NCI-H446 treated with DMSO at 0.1 percent for 48 hours (cell line): ENCODE data around the gene GJB4.
"Not testable (repeated sequence)": the region's sequence is repeated elsewhere in the genome, so short reads cannot be mapped to it uniquely, and the experiment has no call there.

Source experiments
- DNase-seq: peaks from one replicate; lab custom pipeline; 2025; lab: John Stamatoyannopoulos, UW

GJB4 gene

DNA sequence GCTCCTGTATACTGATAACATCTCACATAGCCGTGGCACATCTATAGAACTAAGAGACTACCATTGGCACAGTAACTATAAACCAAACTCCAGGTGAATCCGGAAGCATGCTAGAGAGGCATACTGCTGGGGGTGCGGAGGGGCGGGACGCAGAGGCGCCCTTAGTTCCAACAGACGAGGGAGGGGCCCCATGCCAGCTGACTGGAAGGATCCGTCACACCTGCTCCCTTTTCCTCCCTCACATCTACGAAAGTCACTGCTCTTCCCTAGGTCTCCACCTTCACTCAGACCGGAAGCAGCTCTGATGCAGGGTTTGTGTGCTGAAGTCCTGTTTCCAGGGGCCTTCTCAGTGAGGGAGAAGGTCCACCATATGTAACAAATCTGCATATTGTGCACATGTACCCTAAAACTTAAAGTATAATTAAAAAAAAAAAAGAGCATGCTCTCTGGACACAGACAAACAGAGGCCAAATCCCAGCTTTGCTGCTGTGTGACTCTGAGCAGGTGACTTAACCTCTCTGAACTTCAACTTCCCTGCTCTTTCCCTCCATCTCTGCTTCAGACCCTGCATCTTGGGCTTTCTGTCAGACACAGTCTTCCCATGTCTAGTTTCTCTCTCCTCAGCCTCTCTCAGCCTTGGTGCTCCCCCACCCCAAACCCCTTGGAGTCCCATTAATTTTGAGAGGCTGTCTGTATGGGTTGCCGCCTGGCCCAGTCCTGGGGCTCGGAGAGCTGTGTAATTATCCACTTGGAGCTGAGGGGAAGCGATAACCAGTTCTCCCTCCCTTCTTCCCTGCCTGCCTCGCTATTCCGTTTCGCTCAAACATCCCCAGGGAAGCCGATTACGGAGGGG lies 12.5 kb upstream of the GJB4 start:
- no peak for DNase-seq

DNA sequence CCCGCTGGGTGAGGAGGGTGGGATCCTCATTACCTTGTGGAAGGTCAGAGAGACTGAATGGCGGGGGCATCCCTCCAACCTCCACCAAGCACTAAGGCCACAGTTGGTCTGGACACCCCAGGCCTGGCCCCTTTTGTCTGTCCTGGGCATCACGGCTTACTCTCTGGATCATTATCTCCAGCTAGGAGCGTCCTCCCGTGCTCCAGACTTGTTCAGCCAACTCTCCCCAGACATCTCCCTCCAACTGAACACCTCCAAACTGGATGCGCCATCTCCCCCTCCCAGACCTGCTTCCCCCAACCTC lies 11.9 kb upstream of the GJB4 start:
- no peak for DNase-seq

DNA sequence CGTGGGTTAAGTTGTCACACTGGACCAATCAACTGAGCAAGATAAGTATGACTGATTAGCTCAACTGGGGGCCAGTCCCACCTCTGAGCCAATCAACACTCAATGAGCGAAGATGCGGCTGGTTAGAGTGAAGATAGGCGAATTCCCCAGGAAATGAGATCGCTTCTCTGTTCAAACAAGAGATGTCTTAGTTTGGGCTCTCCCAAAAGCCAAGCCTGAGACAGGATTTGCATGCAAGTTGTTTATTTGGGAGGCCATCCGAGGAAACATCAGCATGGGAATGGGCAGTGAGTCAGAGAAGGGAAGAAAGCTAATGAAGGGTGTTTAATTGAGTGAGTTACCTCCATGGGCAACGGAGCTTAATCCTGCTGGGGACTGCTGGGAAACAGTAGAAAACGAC lies 9.5 kb upstream of the GJB4 start:
- no peak for DNase-seq

DNA sequence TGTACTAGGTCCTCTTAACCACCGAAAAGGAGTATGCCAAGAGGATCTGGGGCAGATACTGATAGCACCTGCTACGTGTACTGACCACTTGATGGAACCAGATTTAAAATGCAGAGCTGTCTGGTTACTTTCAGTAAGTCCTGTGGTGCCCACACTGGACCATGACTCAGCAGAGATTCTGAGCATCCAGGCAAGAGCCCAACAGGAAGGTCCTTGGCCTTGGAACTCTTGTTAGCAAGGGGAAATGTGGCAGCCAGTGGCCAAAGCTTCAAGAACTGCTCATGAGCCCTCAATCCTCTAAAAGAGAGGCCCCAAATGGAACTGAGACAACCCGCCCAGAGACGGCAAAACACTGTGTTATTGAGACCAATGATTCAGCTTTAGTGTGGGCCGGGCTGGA lies 8.9 kb upstream of the GJB4 start:
- no peak for DNase-seq

DNA sequence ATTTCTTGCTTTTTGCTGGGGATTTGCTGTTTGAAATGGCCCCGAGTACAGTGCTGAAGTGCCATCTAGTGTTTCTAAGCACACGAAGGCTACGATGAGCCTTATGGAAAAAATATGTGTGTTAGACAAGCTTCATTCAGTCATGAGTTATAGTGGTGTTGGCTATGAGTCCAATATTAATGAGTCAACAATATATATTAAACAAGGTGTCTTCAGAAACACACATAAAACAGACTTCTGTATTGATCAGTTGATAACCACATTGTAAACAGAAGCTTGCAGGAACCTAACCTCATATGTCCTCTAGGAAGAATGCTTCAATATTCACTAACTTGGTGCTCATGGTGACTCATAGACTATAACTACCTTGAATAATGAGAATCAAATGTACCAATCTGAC lies 6.4 kb upstream of the GJB4 start:
- no peak for DNase-seq

DNA sequence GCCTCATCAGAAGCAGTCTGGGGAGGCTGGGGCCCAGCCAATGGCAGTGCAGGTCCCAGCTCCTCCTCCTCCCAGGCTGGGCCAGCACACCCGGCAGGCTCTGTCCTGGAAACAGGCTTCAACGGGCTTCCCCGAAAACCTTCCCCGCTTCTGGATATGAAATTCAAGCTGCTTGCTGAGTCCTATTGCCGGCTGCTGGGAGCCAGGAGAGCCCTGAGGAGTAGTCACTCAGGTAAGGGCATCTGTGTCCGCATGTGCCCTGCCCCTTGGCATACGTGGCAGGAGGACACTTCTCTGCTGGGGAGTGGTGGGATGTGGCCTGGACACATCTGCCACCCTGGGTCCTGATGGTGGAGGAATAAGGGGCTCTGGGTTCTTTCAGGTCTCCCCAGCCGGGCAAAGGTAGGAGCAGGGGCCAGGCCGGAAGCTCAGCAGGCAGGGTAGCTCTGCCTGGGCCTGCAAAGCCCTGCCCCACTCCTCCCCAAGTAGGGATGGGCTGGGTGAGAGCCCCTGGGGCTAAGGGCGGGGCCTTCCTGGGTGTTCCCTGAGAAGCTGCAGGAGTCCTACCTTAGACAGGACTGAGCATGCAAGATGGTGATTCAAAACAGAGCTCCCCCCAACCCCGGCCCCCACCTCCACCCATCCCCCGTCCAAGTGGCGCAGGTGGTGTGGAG lies 4.4 kb upstream of the GJB4 start, which contains the start of gene GJB5:
Gene GJB5, plus strand, starts transcription at position 84 of the 674 bp plus-strand sequence. CDS start 2,284 bp downstream, outside the sequence.
- no peak for DNase-seq

DNA sequence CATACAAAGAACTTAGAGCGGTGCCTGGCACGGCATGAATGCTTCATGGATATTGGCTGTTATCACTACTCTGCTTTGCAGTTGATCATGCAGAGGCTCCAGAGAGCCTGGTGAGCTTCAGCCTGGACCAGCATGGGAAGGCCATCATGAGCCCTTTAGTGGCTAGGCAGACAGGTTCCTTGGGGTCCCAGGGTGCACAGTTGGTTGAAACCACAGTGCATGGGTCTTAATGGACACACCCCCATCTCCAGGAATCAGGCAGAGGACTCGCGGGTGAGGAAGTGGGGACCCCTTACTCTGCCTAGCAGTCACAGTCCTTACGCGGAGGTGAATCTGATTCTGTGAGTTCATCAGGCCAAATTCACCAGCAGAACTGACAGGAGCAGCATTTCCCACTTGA lies 3.6 kb upstream of the GJB4 start:
- DNase-seq: no peak

DNA sequence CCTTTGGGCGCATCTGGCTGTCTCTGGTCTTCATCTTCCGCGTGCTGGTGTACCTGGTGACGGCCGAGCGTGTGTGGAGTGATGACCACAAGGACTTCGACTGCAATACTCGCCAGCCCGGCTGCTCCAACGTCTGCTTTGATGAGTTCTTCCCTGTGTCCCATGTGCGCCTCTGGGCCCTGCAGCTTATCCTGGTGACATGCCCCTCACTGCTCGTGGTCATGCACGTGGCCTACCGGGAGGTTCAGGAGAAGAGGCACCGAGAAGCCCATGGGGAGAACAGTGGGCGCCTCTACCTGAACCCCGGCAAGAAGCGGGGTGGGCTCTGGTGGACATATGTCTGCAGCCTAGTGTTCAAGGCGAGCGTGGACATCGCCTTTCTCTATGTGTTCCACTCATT lies 2.2 kb upstream of the GJB4 start:
- no peak for DNase-seq

DNA sequence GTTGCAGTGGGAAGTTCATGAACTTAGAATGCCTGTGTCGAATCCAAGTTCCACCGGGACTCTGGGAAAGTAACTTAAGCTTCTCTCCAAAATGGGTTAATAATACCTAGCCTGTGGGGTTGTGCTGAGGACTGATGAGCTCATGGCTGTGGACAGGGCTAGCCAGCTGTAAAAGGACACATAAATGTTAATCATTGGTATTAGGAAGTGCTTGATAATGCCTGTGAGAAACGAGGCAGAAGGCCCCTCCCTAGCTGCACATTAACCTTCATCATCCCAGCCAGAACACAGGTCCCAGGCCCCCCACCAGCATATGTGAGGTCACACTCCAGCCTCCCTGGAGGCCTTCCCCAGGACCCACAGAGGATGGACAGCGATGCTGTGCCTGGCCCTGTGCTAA lies 789 bp upstream of the GJB4 start:
- no peak for DNase-seq

DNA sequence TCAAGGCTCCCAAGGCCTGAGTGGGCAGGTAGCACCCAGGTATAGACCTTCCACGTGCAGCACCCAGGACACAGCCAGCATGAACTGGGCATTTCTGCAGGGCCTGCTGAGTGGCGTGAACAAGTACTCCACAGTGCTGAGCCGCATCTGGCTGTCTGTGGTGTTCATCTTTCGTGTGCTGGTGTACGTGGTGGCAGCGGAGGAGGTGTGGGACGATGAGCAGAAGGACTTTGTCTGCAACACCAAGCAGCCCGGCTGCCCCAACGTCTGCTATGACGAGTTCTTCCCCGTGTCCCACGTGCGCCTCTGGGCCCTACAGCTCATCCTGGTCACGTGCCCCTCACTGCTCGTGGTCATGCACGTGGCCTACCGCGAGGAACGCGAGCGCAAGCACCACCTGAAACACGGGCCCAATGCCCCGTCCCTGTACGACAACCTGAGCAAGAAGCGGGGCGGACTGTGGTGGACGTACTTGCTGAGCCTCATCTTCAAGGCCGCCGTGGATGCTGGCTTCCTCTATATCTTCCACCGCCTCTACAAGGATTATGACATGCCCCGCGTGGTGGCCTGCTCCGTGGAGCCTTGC lies 1.7 kb downstream of the GJB4 start:
- no peak for DNase-seq

DNA sequence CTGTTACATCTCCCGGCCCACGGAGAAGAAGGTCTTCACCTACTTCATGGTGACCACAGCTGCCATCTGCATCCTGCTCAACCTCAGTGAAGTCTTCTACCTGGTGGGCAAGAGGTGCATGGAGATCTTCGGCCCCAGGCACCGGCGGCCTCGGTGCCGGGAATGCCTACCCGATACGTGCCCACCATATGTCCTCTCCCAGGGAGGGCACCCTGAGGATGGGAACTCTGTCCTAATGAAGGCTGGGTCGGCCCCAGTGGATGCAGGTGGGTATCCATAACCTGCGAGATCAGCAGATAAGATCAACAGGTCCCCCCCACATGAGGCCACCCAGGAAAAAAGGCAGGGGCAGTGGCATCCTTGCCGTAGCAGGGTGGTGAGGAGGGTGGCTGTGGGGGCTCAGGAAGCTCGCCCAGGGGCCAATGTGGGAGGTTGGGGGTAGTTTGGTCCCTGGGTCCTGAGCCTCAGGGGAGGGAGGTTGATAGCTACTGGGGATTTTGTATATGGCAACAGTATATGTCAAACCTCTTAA lies 2.3 kb downstream of the GJB4 start:
- DNase-seq: no peak

DNA sequence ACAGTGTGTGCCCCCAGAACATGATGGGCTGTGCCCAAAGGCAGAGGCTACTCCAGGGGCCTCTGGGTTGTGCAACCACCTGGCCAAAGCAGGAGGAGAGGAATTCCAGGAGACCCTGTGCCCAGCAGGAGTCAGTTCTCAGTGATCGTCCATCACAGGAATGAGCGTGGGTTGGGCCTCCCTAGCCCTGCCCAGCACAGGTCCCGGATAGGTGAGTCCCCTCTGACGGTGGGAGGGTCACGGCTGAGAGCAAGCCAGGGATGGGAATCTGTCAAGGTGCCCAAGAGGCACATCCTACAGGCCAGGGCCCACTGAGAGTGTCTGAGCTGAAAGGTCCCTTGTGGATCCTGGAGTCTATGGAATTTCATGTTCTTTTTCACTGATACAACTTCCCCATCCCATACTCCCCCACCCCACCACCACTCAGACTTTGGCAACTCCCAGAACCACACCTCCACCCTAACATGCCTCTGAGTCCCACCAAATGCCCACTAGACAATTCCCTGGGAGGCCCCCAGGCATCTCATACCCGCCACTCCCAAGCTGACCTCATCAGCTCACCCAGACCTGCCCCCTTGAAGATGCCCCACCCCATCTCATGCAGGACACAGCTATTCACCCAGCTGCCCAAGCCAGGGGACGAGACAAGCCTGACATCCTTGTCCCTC lies 3.1 kb downstream of the GJB4 start:
- no peak for DNase-seq

DNA sequence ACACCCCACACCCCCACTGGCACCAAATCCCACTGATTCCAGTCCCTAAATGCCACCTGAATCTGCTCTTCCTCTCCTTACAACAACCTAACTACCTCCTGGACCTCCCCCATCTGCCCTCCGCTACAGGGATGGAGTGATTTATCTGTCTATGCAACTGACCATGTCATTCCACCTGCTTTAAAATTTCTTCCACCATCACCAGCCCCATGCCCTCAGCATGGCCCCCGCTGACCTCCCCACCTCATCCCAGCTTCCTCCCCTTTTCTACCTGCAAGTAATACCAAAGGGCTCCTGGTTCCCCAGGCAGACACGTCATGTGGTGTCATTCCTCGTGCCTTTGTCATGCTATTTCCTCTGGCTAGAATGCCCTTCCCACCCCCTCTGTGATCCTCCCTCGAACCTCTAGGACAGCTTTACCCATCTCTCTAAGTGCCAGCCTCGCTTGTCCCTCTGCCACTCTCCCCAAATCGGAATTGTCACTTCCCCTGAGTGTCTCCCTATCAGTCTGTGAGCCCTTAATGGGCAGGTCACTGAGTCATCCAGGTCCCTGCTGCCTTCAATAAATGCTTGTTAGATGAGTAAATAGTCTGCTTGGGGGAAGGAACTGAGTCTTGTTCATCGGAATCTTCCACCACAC lies 3.7 kb downstream of the GJB4 start:
- DNase-seq: no peak

DNA sequence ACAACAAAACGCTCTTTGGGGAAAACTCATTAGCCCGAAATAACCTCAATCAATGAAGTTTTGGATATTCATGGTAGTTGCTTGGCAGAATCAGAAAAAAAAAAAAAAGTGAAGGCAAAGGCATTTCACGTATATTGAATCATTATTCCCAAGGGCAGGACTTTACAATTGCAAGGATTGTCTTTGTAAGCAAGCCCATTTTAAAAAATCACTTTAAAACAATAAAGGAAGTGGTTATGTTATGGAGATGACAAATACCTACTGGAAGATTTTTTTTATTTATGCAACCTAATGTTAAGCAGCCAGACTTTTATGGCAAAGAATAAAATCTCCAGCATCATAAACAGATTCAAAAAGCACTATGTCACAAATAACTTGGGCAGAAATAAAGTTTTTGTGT lies 9.3 kb downstream of the GJB4 start:
- no peak for DNase-seq

DNA sequence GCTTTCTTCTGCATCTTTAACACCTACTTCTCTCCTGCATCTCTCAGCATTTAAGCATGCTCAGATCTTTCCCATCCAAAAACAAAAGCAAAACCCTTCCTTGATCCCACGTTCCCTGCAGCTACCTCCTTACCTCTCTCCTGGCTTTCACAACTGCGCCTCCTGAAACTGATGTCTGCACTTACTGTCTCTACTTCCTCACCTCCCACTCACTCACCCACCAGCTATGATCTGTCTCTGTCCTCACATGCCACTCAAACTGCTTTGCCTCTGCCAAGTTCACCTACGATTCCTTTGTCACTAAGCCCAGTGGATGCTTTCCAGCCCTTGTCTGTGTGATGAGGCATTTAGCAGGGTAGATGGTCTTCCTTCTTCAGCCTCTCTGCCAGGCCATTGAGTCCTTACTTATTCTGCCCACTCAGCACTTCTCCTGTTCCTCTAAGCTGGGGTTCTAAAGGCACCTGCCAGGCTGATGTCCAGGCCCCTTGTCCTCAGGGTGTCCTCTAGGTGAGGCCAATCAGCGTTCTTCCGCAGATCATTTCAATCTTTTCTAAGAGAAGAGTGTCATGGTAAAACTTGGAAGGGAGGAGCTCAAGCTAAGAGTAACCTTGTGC lies 11.5 kb downstream of the GJB4 start:
- DNase-seq: no peak

DNA sequence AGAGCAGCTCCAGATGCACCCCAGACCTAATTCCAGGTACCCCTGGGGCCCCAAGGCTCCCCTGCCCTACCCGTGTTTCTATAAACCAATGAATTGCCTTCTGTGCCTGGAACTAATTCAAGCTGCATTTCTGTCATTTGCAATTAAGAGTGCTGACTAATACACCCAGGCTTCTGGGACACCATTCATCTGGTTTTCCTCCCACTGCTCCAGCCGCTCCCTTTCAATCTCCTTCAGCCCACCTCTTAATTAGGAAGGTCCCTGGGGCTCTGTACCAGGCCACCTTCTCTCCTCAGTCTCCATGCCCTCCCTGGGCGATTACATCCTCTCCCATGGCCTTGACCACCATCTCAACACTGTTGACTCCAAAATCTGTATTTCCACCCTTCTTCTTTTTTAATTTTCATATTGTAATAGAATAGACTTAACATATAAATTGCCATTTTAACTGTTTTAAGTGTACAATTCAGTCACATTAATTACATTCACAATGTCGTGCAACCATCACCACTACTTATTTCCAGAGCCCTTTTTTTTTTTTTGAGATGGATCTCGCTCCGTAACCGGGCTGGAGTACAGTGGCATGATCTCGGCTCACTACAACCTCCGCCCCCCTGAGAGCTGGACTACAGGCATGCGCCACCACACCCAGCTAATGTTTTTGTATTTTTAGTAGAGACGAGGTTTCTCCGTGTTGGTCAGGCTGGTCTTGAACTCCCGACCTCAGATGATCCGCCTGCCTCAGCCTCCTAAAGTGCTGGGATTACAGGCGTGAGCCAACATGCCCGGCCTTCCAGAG lies 12.2 kb downstream of the GJB4 start:
- no peak for DNase-seq

DNA sequence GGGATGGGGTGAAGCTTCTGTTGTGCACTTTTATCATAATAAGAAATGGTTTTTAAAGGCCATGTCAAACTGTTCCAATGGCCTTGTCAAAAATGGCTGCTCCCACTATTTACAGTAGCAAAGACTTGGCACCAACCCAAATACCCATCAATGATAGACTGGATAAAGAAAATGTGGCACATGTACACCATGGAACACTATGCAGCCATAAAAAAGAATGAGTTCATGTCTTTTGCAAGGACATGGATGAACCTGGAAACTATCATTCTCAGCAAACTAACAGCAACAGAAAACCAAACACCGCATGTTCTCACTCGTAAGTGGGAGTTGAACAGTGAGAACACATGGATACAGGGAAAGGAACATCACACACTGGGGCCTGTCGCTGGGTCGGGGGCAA lies 13.6 kb downstream of the GJB4 start:
- DNase-seq: not testable (repeated sequence)

DNA sequence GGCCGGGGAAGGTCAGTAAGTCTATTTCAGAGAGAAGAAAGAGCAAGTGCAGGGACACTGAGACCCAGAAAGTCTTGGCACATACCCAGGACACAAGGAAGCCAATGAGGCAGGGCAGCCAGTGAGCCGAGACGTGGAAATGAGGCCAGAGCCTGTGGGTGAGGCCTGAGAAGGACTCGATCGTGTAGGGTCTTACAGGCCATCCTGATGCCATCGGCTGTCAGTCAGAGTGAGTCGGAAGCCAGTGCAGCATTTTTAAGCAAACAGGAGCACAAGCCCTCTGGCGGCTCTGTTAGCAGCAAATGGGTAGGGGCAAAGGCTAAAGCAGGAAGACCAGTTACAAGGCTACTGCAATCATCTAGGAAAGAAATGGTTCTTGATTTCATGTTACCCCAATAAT lies 15.4 kb downstream of the GJB4 start:
- DNase-seq: no peak

DNA sequence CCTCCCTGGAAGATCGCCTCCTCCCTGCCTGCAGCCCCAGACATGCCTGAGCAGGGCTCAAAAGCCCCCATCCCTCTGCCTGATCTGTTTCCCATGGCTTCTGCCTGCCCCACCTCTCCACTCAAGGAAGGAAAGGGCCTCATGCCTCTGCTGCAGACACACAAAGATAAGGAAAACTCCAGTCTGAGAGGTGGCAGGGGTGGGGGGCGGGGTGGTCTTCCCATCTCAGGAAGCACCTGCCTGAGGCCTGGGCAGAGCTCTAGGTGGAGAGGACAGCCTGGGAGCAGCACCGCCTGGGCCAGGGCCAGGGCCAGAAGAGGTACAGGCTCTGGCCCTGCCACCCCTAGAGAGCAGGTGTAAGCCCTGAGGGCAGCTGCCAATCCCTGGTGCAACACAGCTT lies 17.4 kb downstream of the GJB4 start:
- no peak for DNase-seq

DNA sequence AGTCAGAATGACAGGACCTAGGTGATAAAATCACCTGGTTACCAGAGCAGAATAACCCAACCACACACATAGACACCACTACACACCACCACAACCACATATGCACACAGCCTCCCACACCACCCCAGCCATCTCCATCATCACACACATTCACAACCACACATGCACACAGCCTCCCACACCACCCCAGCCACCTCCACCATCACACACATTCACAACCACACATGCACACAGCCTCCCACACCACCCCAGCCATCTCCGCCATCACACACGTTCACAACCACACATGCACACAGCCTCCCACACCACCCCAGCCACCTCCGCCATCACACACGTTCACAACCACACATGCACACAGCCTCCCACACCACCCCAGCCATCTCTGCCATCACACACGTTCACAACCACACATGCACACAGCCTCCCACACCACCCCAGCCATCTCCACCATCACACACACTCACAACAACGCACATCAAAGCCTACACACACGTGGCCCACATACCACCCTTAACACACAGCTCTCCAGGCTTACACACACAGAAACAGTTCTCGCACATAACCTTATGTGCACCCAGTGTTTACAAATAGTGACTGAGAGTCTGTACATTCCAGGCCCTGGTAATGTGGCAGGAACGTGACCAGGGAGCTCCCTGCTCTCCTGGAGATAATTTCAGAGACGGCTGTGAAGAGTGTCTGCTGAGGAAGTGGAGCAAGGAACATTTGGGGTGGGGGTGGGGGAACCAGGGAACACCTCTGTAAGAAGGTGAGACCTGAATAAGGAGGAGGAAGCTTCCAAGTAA lies 18.2 kb downstream of the GJB4 start:
- DNase-seq: no peak
